ENCODE data around the gene PPM1E. TPM values are rescaled to one million over a fixed set of nuclear protein-coding genes. Genes with fewer than 3 reads are reported as not detected.

Gene PPM1E
- total RNA-seq, 1 experiment from 2014 or later = 7.1 TPM

DNA sequence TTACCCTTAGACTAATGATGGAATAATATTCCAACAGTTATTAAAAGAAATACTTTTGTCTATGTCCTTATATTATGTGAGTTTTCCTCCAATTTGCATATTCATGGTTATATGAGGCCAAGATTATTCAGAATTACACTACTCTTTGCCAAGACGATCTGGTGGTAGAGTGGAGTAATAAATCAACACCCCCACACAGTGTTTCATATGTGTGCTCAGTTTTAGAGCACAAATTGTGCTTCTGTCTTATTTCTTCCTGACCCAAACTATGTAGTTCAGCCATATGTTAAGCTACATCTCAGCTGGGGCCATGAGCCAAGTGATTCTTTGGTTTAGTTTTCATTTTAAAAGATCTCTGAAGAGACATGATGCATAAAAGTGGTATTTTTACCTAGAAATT lies 26.9 kb upstream of the PPM1E start:
- Histone ChIP-seq H2BK15ac (ENCODE audit: low read depth, low read length) (no peak overlapping the region), H3K79me1 (ENCODE audit: insufficient read depth, low read depth, low read length, poor library complexity, severe bottlenecking) (no peaks in the 10 kb centered on the region), H3K23ac (ENCODE audit: insufficient read length, low read depth, low read length) (no peak overlapping the region), H2AK5ac (ENCODE audit: insufficient read length, low read length) (no peak overlapping the region), H4K91ac (ENCODE audit: insufficient read length, low read depth, low read length) (no peak overlapping the region), H3K18ac (ENCODE audit: insufficient read length, low read depth, low read length) (no peak overlapping the region), H2AFZ (ENCODE audit: low read length) (no peak overlapping the region), H3K4ac (ENCODE audit: low read depth, low read length) (no peak overlapping the region), H2BK12ac (ENCODE audit: insufficient read length, low read depth, low read length) (no peak overlapping the region), H3K9ac (ENCODE audit: extremely low read depth, insufficient read length, low read length) (no peak overlapping the region), H2BK20ac (ENCODE audit: low read depth, low read length, poor library complexity, severe bottlenecking) (no peak overlapping the region), H3K56ac (ENCODE audit: insufficient read length, low read depth, low read length) (no peak overlapping the region), H2BK5ac (ENCODE audit: insufficient read length, low read length) (no peak overlapping the region), H3K79me2 (ENCODE audit: insufficient read depth, low read length) (no peaks in the 10 kb centered on the region), H3K4me2 (ENCODE audit: insufficient read depth, insufficient read length, low read length) (no peak overlapping the region), H3K4me1 (ENCODE audit: insufficient read depth, low read length) (no peaks in the 10 kb centered on the region), H4K5ac (ENCODE audit: insufficient read length, low read depth, low read length) (no peak overlapping the region), H4K20me1 (ENCODE audit: control insufficient read depth, insufficient read depth, insufficient read length) (no peaks in the 10 kb centered on the region), H3K27ac (ENCODE audit: insufficient read length, low read depth, low read length) (no peak overlapping the region), H3K23me2 (ENCODE audit: insufficient read length, low read depth, low read length, poor library complexity, severe bottlenecking) (no peaks in the 10 kb centered on the region), H3K27me3 (ENCODE audit: insufficient read depth, low read length) (no peaks in the 10 kb centered on the region), H3T11ph (ENCODE audit: low read length) (no peak overlapping the region), H3K9me3 (ENCODE audit: control insufficient read depth, low read depth, low read length) (no peaks in the 10 kb centered on the region), H4K8ac (replicated peaks; ENCODE audit: insufficient read length, low read depth, low read length) (no peak overlapping the region), H3K14ac (ENCODE audit: insufficient read depth, low read length) (no peak overlapping the region), H2BK120ac (ENCODE audit: low read depth, low read length, poor library complexity, severe bottlenecking) (no peak overlapping the region)
- H3K36me3 Mint-ChIP-seq (ENCODE audit: insufficient read depth in 1 of 3, low read depth in 3 of 3) = no peaks in the 10 kb centered on the region
- no CpG with 5 or more reads among the region's 1 CpG for WGBS (ENCODE audit: extremely low coverage, insufficient read length, low lambda C conversion rate)
- H3K4me3 Mint-ChIP-seq = no peak overlapping the region
- no peaks in the 10 kb centered on the region for H3K4me1 Mint-ChIP-seq
- no peaks in the 10 kb centered on the region for H3K9me3 Mint-ChIP-seq
- no peaks in the 10 kb centered on the region; the same call in 1 of the 2 replicates for H3K27me3 Mint-ChIP-seq (ENCODE audit: low read depth)
- H3K27ac Mint-ChIP-seq = no peak overlapping the region; a peak in 1 of 7 replicates
- no peak for TF ChIP-seq CTCF (conservative IDR thresholded peaks at IDR 0.05)
- no peak for DNase-seq

Measured in H9 (cell line).